ENCODE results near the gene LILRA6.
"Not testable (repeated sequence)": the region's sequence is repeated elsewhere in the genome, so short reads cannot be mapped to it uniquely, and the experiment has no call there.

LILRA6 gene

GRCh38 chr19:54201980-54202379, 40.6 kb downstream of the LILRA6 start:
- Mint-ChIP-seq H3K27ac (peak overlapping the region; percentile 100), H3K4me3 (peak overlapping the region; percentile 94 to 100), H3K27me3 (no peaks in the 10 kb centered on the region), H3K9me3 (no peaks in the 10 kb centered on the region), H3K36me3 (peaks cover 58 to 72% of the 10 kb centered on the region in 2 donors), H3K4me1 (peaks cover 36 to 69% of the 10 kb centered on the region in 2 donors)
- DNase-seq (no peak), ATAC-seq (replicated peaks) (no peak)

GRCh38 chr19:54201172-54201701, 41.4 kb downstream of the LILRA6 start:
- Mint-ChIP-seq H3K4me3 (peak overlapping the region; percentile 94 to 100), H3K9me3 (no peaks in the 10 kb centered on the region), H3K4me1 (peaks cover 29 to 61% of the 10 kb centered on the region in 2 donors), H3K36me3 (peaks cover 51 to 66% of the 10 kb centered on the region in 2 donors), H3K27me3 (no peaks in the 10 kb centered on the region), H3K27ac (peak overlapping the region; percentile 100)
- DNase-seq (no peak), ATAC-seq (replicated peaks) (no peak)

DNA sequence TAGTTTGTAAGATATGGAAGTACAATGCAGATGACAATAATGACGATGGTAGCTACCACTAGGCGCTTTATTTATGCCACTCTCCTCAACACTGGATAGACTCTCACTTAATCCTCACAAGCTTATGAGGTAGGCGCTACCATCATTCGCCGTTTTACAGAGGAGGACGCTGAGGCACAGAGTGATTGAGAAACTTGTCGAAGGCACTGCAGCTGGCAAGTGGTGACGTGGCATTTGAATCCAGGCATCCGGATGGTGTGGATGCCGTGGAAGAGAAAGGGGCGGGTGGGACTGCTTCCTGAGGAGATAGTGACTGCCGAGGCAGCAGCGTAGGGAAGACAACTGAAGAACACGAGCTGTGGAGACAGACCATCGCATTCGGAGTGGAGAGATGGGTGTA, 43.2 kb downstream of the LILRA6 start:
- Mint-ChIP-seq H3K27ac (peak overlapping the region; percentile 45), H3K36me3 (peaks cover 40 to 59% of the 10 kb centered on the region in 2 donors), H3K27me3 (no peaks in the 10 kb centered on the region), H3K9me3 (no peaks in the 10 kb centered on the region), H3K4me3 (peak overlapping the region; percentile 71 to 78), H3K4me1 (peaks cover 20 to 43% of the 10 kb centered on the region in 2 donors)
- DNase-seq (no peak), ATAC-seq (replicated peaks) (no peak)

DNA sequence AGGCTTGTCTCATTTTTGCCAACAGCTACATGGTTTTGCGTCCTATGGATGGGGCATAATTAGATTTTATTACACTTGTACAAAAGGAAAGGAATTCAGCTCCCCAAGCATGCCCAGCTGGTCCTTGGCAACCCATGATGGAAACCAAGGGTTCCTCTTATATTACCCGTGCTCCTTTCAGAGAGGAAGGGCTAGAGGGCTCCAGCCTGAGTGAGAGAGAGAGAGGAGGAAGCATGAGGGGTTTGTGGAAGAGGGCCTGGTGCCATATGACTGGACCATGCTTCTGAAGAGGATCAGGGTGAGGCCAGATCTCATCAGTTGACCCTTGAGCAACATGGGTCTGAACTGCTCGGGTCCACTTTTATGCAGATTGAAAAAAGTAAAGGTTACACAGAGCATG, 45.5 kb downstream of the LILRA6 start:
- Mint-ChIP-seq H3K9me3 (no peaks in the 10 kb centered on the region), H3K4me3 (no peak overlapping the region), H3K27me3 (no peaks in the 10 kb centered on the region), H3K4me1 (peaks cover 18 to 33% of the 10 kb centered on the region in 2 donors), H3K36me3 (peaks cover 25 to 44% of the 10 kb centered on the region in 2 donors), H3K27ac (no peak overlapping the region)
- ATAC-seq (replicated peaks): no peak
- no peak for DNase-seq

DNA sequence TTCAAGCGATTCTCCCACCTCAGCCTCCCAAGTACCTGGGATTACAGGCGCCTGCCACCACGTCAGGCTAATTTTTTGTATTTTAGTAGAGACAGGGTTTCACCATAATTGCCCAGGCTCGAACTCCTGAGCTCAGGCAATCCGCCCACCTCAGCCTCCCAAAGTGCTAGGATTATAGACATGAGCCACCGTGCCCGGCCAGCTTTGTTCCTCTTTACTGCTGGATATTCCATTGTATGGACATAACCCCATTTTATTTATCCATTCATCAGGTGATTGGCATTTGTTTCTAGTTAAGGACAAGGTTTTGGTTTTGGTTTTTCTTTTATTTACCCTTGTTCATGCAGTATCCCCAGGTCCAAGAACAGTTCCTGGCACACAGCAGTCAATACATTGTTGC, 46.1 kb downstream of the LILRA6 start:
- H3K4me3 Mint-ChIP-seq: no peak overlapping the region
- no peak overlapping the region for H3K27ac Mint-ChIP-seq
- no peaks in the 10 kb centered on the region for H3K9me3 Mint-ChIP-seq
- peaks cover 20 to 42% of the 10 kb centered on the region in 2 donors for H3K36me3 Mint-ChIP-seq
- ATAC-seq (replicated peaks) (no peak), DNase-seq (no peak)
- peaks cover 23 to 33% of the 10 kb centered on the region in 2 donors for H3K4me1 Mint-ChIP-seq
- H3K27me3 Mint-ChIP-seq: no peaks in the 10 kb centered on the region

GRCh38 chr19:54194463-54194862, 48.1 kb downstream of the LILRA6 start:
- ATAC-seq (replicated peaks); H3K4me3 Mint-ChIP-seq; H3K27ac Mint-ChIP-seq; H3K27me3 Mint-ChIP-seq; DNase-seq; H3K9me3 Mint-ChIP-seq: not testable (repeated sequence)
- Mint-ChIP-seq H3K36me3 (peaks cover 12 to 32% of the 10 kb centered on the region in 2 donors), H3K4me1 (peaks cover 17 to 25% of the 10 kb centered on the region in 2 donors)

DNA sequence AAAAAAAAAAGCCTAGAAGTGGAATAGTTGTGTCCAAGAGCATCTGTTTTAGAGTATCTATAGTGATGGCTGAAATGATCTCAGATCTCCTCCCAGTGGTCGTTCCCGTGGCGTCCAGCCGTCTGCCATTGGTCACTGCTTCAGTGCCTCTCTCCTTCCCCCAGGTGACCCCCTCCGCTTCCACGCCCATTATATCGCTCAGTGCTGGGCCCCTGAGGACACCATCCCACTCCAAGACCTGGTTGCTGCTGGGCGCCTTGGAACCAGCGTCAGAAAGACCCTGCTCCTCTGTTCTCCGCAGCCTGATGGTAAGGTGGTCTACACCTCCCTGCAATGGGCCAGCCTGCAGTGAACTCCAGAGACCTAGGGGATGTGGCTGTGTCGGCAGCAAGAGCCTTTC, 49.6 kb downstream of the LILRA6 start:
- DNase-seq (no peak), ATAC-seq (replicated peaks) (no peak)
- Mint-ChIP-seq H3K27me3 (no peaks in the 10 kb centered on the region), H3K4me3 (peak overlapping the region in 1 of 2 donors; percentile 46), H3K36me3 (peaks cover 12 to 28% of the 10 kb centered on the region in 2 donors), H3K9me3 (no peaks in the 10 kb centered on the region), H3K4me1 (peaks cover 13 to 30% of the 10 kb centered on the region in 2 donors), H3K27ac (no peak overlapping the region)

DNA sequence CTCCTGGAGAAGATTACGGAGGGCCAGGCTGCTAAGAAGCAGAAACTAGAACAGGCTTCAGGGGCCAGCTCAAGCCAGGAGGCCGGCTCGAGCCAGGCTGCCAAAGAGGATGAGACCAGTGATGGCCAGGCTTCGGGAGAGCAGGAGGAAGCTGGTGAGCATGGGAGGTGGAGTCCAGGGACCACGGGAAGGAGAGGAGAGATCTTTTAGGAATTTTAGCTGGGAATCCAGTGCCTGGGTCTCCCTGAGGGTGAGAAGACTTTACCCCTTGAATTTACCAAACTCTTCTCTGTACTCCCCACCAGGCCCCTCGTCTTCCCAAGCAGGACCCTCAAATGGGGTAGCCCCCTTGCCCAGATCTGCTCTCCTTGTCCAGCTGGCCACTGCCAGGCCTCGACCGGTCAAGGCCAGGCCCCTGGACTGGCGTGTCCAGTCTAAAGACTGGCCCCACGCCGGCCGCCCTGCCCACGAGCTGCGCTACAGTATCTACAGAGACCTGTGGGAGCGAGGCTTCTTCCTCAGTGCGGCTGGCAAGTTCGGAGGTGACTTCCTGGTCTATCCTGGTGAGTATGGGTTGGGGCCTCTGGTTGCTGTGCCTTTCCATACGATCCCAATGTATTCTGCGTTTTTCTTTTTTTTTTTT, 50.7 kb downstream of the LILRA6 start:
- DNase-seq: no peak
- Mint-ChIP-seq H3K36me3 (peaks cover 18 to 29% of the 10 kb centered on the region in 2 donors), H3K4me3 (peak overlapping the region; percentile 91 to 96), H3K4me1 (peaks cover 20 to 41% of the 10 kb centered on the region in 2 donors), H3K27ac (peak overlapping the region; percentile 84), H3K9me3 (no peaks in the 10 kb centered on the region), H3K27me3 (no peaks in the 10 kb centered on the region)
- ATAC-seq (replicated peaks): no peak

- peak; percentile 36 for ATAC-seq (replicated peaks)
- H3K4me1 Mint-ChIP-seq: peaks cover 23 to 47% of the 10 kb centered on the region in 2 donors
- DNase-seq: no peak
- no peaks in the 10 kb centered on the region for H3K9me3 Mint-ChIP-seq
- H3K27me3 Mint-ChIP-seq: no peaks in the 10 kb centered on the region
- H3K4me3 Mint-ChIP-seq: peak within 1 kb of the TSS; percentile 91 to 96
- peak within 1 kb of the TSS; percentile 99 for H3K27ac Mint-ChIP-seq
- H3K36me3 Mint-ChIP-seq: peaks cover 24 to 36% of the 10 kb centered on the region in 2 donors
Measured at GRCh38 chr19:54191011-54191810, 51.4 kb downstream of the LILRA6 start, which contains the start of gene TSEN34. Gene TSEN34 (plus strand): TSS chr19:54191308. CDS start chr19:54191365, 57 bp downstream.

- Mint-ChIP-seq H3K4me1 (peaks cover 23 to 47% of the 10 kb centered on the region in 2 donors), H3K27ac (peak overlapping the region; percentile 99), H3K4me3 (peak overlapping the region; percentile 91 to 96), H3K9me3 (no peaks in the 10 kb centered on the region), H3K36me3 (peaks cover 23 to 35% of the 10 kb centered on the region in 2 donors), H3K27me3 (no peaks in the 10 kb centered on the region)
- ATAC-seq (replicated peaks) (peak; percentile 69 to 70), DNase-seq (peak; percentile 100)
Measured at GRCh38 chr19:54190503-54191010, 52.0 kb downstream of the LILRA6 start.

GRCh38 chr19:54189735-54190502, 52.7 kb downstream of the LILRA6 start:
- peak; percentile 100 for DNase-seq
- H3K27me3 Mint-ChIP-seq: no peaks in the 10 kb centered on the region
- H3K4me1 Mint-ChIP-seq: peaks cover 23 to 47% of the 10 kb centered on the region in 2 donors
- peak overlapping the region; percentile 99 for H3K27ac Mint-ChIP-seq
- H3K9me3 Mint-ChIP-seq: no peaks in the 10 kb centered on the region
- peak; percentile 61 to 65 for ATAC-seq (replicated peaks)
- H3K4me3 Mint-ChIP-seq: peak overlapping the region; percentile 91 to 96
- peaks cover 23 to 33% of the 10 kb centered on the region in 2 donors for H3K36me3 Mint-ChIP-seq

DNA sequence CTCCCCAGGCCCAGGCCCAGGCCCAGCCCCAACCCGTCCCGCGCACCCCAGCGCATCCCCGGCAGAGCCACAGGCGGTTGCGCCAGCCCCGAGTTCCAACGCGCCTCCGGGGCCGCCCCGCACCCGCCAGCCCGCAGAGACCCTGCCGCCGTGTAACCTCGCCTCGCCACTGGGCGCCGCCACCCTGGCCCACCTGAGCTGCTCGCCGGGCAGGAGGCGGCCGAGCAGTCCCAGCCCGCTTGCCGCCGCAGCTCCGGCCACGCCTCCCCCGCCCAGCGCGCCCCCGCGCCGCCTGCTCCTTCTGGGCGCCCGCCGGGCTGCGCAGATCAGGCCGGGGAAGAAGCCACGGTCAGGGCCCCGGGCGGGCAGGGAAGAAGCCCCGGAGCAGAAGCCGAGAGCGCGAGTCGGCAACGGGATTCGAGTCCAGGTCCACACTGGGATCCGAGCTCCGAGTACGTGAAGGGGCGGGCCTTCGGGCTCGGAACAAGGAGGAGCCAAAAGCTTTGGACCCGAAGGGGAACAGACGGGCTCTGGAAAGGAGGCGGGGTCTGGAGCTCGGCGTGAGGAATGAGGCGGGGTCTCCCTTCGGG, 53.4 kb downstream of the LILRA6 start, which contains the start of gene MBOAT7:
Gene MBOAT7, minus strand, starts transcription at position 436 of the 590 bp plus-strand sequence. CDS start 1,072 bp downstream, outside the sequence.
- Mint-ChIP-seq H3K36me3 (peaks cover 25 to 33% of the 10 kb centered on the region in 2 donors), H3K27ac (peak within 1 kb of the TSS; percentile 99), H3K4me1 (peaks cover 23 to 47% of the 10 kb centered on the region in 2 donors), H3K27me3 (no peaks in the 10 kb centered on the region), H3K9me3 (no peaks in the 10 kb centered on the region), H3K4me3 (peak within 1 kb of the TSS; percentile 91 to 96)
- peak; percentile 19 to 40 for ATAC-seq (replicated peaks)
- DNase-seq: no peak

GRCh38 chr19:54188215-54188871, 54.2 kb downstream of the LILRA6 start:
- H3K9me3 Mint-ChIP-seq: no peaks in the 10 kb centered on the region
- no peaks in the 10 kb centered on the region for H3K27me3 Mint-ChIP-seq
- peaks cover 23 to 46% of the 10 kb centered on the region in 2 donors for H3K4me1 Mint-ChIP-seq
- ATAC-seq (replicated peaks) (no peak), DNase-seq (no peak)
- H3K27ac Mint-ChIP-seq: peak overlapping the region; percentile 81
- peaks cover 29 to 37% of the 10 kb centered on the region in 2 donors for H3K36me3 Mint-ChIP-seq
- H3K4me3 Mint-ChIP-seq: peak overlapping the region; percentile 91 to 96

All from stimulated activated naive B cell treated with anti-CD40 and anti-IgM and Interleukin-4, amounts not matched to agents 10 μg/mL and 1 μg/mL and 100 μg/mL, for 72 hours (primary cell).